ENCODE data around the gene TUBA3D.
"Not testable (repeated sequence)": the region's sequence is repeated elsewhere in the genome, so short reads cannot be mapped to it uniquely, and the experiment has no call there.

GRCh38 chr2:131454914-131455313 lies 21.0 kb upstream of the TUBA3D start:
- TF ChIP-seq POLR2A, POLR2AphosphoS5 (IDR thresholded peaks at IDR 0.05; ENCODE audit: low read depth, low read length): not testable (repeated sequence)

Data from GM12892 (cell line).